Measurements from ENCODE around the gene ATP1B2. TPM values are rescaled to one million over a fixed set of nuclear protein-coding genes. Genes with fewer than 3 reads are reported as not detected.

The ATP1B2 gene
- total RNA-seq = not detected in 2 replicates

GRCh38 chr17:7650509-7651096, at the start of gene ATP1B2:
TSS of gene ATP1B2 (plus strand) at chr17:7650926. CDS start at chr17:7651519, 593 bp downstream.

DNA sequence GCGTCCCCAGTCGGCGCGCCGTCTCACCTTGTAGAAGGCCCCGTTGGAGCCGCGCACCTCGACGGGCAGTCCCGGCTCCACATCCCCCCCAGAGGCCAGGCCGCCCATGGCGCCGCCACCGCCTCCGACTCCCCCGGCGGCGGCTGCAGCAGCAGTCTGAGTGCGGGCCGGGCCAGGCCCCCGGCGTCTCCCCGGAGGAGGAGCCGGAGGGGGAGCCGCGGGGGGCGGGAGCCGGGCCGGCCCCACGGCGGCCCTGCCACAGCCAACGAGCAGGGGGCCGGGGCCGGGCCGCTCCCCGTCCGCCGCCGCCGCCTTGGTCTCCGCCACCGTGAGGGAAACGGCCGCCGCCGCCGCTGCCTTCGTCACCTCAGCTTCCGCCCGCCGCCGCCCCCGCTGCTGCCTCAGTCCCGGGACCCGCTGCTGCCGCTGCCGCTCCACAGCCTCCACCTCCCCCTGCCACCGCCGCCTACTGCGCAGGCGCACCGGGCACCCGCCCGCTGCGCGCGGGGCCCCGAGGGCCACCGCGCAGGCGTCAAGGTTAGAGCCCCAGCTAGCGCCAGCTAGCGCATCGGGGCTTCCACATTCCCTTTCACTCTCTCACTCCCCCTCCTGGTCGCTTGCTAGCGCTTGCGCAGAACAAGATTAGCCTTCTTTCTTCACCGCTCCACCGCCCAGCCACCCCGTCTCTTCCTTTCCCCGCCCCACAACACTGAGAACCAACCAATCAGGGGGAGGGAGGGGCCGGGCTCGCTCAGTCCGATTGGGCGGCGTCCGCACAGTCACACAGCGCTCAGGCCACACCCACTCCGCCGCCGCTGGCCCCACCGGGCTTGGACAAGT, 36.1 kb upstream of the ATP1B2 start, which contains the start of gene FXR2:
Gene FXR2, minus strand, starts transcription at position 473 of the 840 bp plus-strand sequence. Its CDS starts 365 bp downstream, at position 108.

GRCh38 chr17:7627250-7628121, 23.2 kb upstream of the ATP1B2 start, which contains the start of gene SAT2:
TSS of gene SAT2 (minus strand) at chr17:7627821. CDS start at chr17:7627635, 186 bp downstream.

DNA sequence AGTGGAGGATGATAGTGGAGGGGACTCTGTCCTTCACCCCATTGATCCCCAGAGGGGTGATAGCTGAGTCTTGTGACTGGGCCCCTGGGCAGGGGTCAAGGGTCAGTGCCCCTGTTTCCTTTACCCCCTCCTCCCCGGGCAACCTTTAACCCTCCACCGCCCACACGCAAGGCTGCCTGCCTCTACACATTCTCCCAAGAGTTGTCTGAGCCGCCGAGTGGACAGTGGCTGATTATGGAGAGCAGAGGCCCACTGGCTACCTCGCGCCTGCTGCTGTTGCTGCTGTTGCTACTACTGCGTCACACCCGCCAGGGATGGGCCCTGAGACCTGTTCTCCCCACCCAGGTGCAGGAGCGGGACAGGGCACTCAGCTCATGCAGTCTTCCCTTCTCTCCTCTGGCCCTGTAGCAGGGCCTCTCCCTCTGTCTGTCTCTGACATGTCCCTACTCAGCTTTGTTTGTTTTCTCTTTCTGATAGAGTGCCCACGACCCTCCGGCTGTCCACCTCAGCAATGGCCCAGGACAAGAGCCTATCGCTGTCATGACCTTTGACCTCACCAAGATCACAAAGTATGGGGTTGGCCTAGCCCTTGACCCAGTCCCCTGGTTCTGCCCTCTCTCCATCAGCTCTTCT, 20.7 kb upstream of the ATP1B2 start, which contains the start of gene SHBG:
Gene SHBG, plus strand, starts transcription at position 197 of the 633 bp plus-strand sequence. Its CDS starts 38 bp downstream, at position 235.

DNA sequence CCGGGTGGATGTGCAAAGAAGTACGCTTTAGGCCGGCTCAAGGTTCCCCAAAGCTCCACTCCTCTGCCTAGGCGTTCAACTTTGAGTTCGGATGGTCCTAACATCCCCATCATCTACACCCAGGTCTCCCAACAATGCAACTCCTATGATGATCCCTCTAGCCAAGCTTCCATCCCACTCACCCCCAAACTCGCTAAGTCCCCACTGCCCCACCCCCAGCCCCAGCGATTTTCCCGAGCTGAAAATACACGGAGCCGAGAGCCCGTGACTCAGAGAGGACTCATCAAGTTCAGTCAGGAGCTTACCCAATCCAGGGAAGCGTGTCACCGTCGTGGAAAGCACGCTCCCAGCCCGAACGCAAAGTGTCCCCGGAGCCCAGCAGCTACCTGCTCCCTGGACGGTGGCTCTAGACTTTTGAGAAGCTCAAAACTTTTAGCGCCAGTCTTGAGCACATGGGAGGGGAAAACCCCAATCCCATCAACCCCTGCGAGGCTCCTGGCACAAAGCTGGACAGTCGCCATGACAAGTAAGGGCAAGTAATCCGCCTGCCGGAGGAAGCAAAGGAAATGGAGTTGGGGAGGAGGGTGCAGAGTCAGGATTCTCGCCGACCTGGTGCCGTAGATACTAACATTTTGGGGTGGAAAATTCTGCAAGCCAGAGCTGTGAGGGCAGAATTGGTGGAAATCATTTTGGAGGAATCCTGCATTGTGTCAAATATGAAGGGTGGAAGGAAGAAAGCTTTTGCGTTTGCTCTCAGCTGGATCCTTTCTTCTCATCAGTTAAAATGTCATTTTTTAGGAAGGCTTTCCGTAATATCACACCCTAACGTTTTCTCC, 36.6 kb downstream of the ATP1B2 start, which contains the start of gene TP53:
Gene TP53, minus strand, starts transcription at position 419 of the 836 bp plus-strand sequence. CDS start 10,896 bp downstream, outside the sequence.

GRCh38 chr17:7687908-7688807, 37.4 kb downstream of the ATP1B2 start, which contains the start of gene WRAP53:
TSS of gene WRAP53 (plus strand) at chr17:7688477. CDS start at chr17:7688649, 172 bp downstream.

GRCh38 chr17:7704601-7705268, 54.0 kb downstream of the ATP1B2 start, which contains the start of gene EFNB3:
TSS of gene EFNB3 (plus strand) at chr17:7705202. CDS start at chr17:7705599, 397 bp downstream.

Other genes with a start within 250 kb of the ATP1B2 start
- gene TMEM256, start 246.8 kb upstream of the ATP1B2 start, total RNA-seq = 117 and 202 TPM in 2 replicates
- gene NLGN2, start 243.1 kb upstream of the ATP1B2 start, total RNA-seq = 6.0 and 8.9 TPM in 2 replicates
- not detected in 2 replicates for gene SPEM1, start 230.6 kb upstream of the ATP1B2 start, total RNA-seq
- not detected in 2 replicates for gene SPEM2, start 225.3 kb upstream of the ATP1B2 start, total RNA-seq
- not detected in 2 replicates for gene SPEM3, start 222.1 kb upstream of the ATP1B2 start, total RNA-seq
- 29.6 and 33.5 TPM in 2 replicates for gene TMEM102, start 215.5 kb upstream of the ATP1B2 start, total RNA-seq
- gene FGF11, start 211.4 kb upstream of the ATP1B2 start, total RNA-seq = 18.3 and 32.1 TPM in 2 replicates
- gene CHRNB1, start 205.9 kb upstream of the ATP1B2 start, total RNA-seq = 10.9 and 11.0 TPM in 2 replicates
- 29.5 and 46.1 TPM in 2 replicates for gene ZBTB4, start 171.3 kb upstream of the ATP1B2 start, total RNA-seq
- gene SLC35G6, start 169.5 kb upstream of the ATP1B2 start, total RNA-seq = not detected in 2 replicates
- gene POLR2A, start 166.6 kb upstream of the ATP1B2 start, total RNA-seq = 62.4 and 64.9 TPM in 2 replicates
- gene TNFSF12, start 101.9 kb upstream of the ATP1B2 start, total RNA-seq = 4.2 and 10.8 TPM in 2 replicates
- 4.4 and 5.1 TPM in 2 replicates for gene TNFSF13, start 92.2 kb upstream of the ATP1B2 start, total RNA-seq
- 44.8 and 62.7 TPM in 2 replicates for gene SENP3, start 89.0 kb upstream of the ATP1B2 start, total RNA-seq
- gene CD68, start 71.3 kb upstream of the ATP1B2 start, total RNA-seq = 14.8 and 21.2 TPM in 2 replicates
- gene MPDU1, start 67.1 kb upstream of the ATP1B2 start, total RNA-seq = 147 and 153 TPM in 2 replicates
- gene SOX15, start 60.8 kb upstream of the ATP1B2 start, total RNA-seq = 162 and 173 TPM in 2 replicates
- 39.4 and 49.4 TPM in 2 replicates for gene FXR2, start 36.0 kb upstream of the ATP1B2 start, total RNA-seq
- gene SAT2, start 23.1 kb upstream of the ATP1B2 start, total RNA-seq = 25.9 and 36.9 TPM in 2 replicates
- 0.28 and 0.51 TPM in 2 replicates for gene SHBG, start 20.8 kb upstream of the ATP1B2 start, total RNA-seq
- 47.3 and 58.3 TPM in 2 replicates for gene TP53, start 36.6 kb downstream of the ATP1B2 start, total RNA-seq
- 9.3 and 13.6 TPM in 2 replicates for gene WRAP53, start 37.6 kb downstream of the ATP1B2 start, total RNA-seq
- gene EFNB3, start 54.3 kb downstream of the ATP1B2 start, total RNA-seq = 2.0 and 2.6 TPM in 2 replicates
- 0.21 and 0.33 TPM in 2 replicates for gene DNAH2, start 66.8 kb downstream of the ATP1B2 start, total RNA-seq
- 7.7 and 8.0 TPM in 2 replicates for gene KDM6B, start 183.3 kb downstream of the ATP1B2 start, total RNA-seq
- gene TMEM88, start 204.1 kb downstream of the ATP1B2 start, total RNA-seq = 0.63 TPM in 1 of 2 replicates, not detected in the other
- 72.6 and 78.8 TPM in 2 replicates for gene NAA38, start 206.6 kb downstream of the ATP1B2 start, total RNA-seq
- 6.5 and 7.0 TPM in 2 replicates for gene CYB5D1, start 207.1 kb downstream of the ATP1B2 start, total RNA-seq
- 67.2 and 79.1 TPM in 2 replicates for gene CHD3, start 237.9 kb downstream of the ATP1B2 start, total RNA-seq